Uterus (tissue), 4 donors: ENCODE results near the gene AADAT. TPM values are rescaled to one million over a fixed set of nuclear protein-coding genes. Genes with fewer than 3 reads are reported as not detected.
"Not testable (repeated sequence)": the region's sequence is repeated elsewhere in the genome, so short reads cannot be mapped to it uniquely, and the experiment has no call there.

Experiments used
- DNase-seq, 2 donors: peaks; one replicate each; pipeline ENCODE4 v3.0.0-alpha.2; 2019 to 2020
- H3K27ac ChIP-seq, 2 donors: fragments of 200-600 bp; sonication (generic); 1 replicate in 1 of 2; 2 replicates in 1 of 2; pipeline ENCODE4 v1.5.1; 2016 to 2018
- H3K27me3 ChIP-seq, 2 donors: fragments of 200-600 bp; sonication (generic); one replicate each; pipeline ENCODE4 v1.5.1; 2018 to 2019; ENCODE audit warnings: control low read depth in 1 of 2
- H3K36me3 ChIP-seq, 2 donors: fragments of 200-600 bp; sonication (generic); one replicate each; pipeline ENCODE4 v1.5.1; 2019; ENCODE audit warnings: control low read depth in 1 of 2
- H3K4me1 ChIP-seq, 2 donors: fragments of 200-600 bp; sonication (generic); one replicate each; pipeline ENCODE4 v1.5.1; 2018 to 2019; ENCODE audit warnings: control low read depth in 1 of 2
- H3K4me3 ChIP-seq, 2 donors: fragments of 200-600 bp; sonication (generic); 1 replicate in 1 of 2; 2 replicates in 1 of 2; pipeline ENCODE4 v1.5.1; 2018 to 2019; ENCODE audit warnings: mild to moderate bottlenecking in 1 of 2
- H3K9me3 ChIP-seq, 2 donors: fragments of 200-600 bp; sonication (generic); one replicate each; pipeline ENCODE4 v1.5.1; 2019; ENCODE audit warnings: control low read depth in 1 of 2
- CTCF ChIP-seq, 4 experiments: fragments of 200-600 bp in 2 of 4; fragments of 450-650 bp in 2 of 4; sonication (generic) in 2 of 4; IDR thresholded peaks; one replicate each; pipeline ENCODE4 v1.5.1; 2016 to 2019; ENCODE audit warnings: antibody characterized with exemption in 4 of 4, mild to moderate bottlenecking in 2 of 4, moderate library complexity in 1 of 4
- POLR2A ChIP-seq, 2 donors: fragments of 450-650 bp; IDR thresholded peaks; one replicate each; pipeline ENCODE4 v1.6.1; 2016; ENCODE audit warnings: antibody characterized with exemption in 2 of 2, mild to moderate bottlenecking in 1 of 2, moderate library complexity in 1 of 2
- intact Hi-C: fragments of 100-400 bp; cut with DNase I; formaldehyde crosslinking; loops from one replicate; pipeline ENCODE4 v1.15.1; 2023; ENCODE audit warnings: low total_unique reads
- total RNA-seq, 4 donors: library from RNA; depleted of rRNA in 3 of 4; stranded (reverse); fragments of >200 nt in 3 of 4; gene quantifications; one replicate each; pipeline versions ENCODE4 v1.1.0 to v1.2.4, GENCODE V29; 2014 to 2023
- donor health status: DM: yes; HTN: yes; CAD: no.

The AADAT gene
- total RNA-seq, 4 donors from 2014 or later, result 11.1 to 28.4 (median 17.6) TPM

- TF ChIP-seq CTCF (IDR thresholded peaks at IDR 0.05), result no peak
- no peak for TF ChIP-seq POLR2A (IDR thresholded peaks at IDR 0.05)
- H3K27me3 ChIP-seq, result no peaks in the 10 kb centered on the region
- H3K27ac ChIP-seq, result no peak overlapping the region
- no peaks in the 10 kb centered on the region for H3K9me3 ChIP-seq
- H3K4me3 ChIP-seq, result no peak overlapping the region
- no peak for DNase-seq
- H3K4me1 ChIP-seq, result no peaks in the 10 kb centered on the region
- H3K36me3 ChIP-seq, result no peaks in the 10 kb centered on the region
- intact Hi-C loops, result no loop called here
Measured at GRCh38 chr4:170111546-170111945, 21.8 kb upstream of the AADAT start.

- intact Hi-C loops, result no loop called here
- Histone ChIP-seq H3K36me3 (no peaks in the 10 kb centered on the region), H3K27me3 (no peaks in the 10 kb centered on the region), H3K4me3 (no peak overlapping the region), H3K27ac (no peak overlapping the region), H3K9me3 (no peaks in the 10 kb centered on the region), H3K4me1 (no peaks in the 10 kb centered on the region)
- no peak for DNase-seq
- TF ChIP-seq POLR2A (IDR thresholded peaks at IDR 0.05) (no peak), CTCF (IDR thresholded peaks at IDR 0.05) (no peak)
Measured at GRCh38 chr4:170111085-170111484, 21.3 kb upstream of the AADAT start.

- intact Hi-C loops, result no loop called here
- H3K27me3 ChIP-seq, result no peaks in the 10 kb centered on the region
- TF ChIP-seq POLR2A (IDR thresholded peaks at IDR 0.05), result no peak
- no peaks in the 10 kb centered on the region for H3K36me3 ChIP-seq
- H3K27ac ChIP-seq, result no peak overlapping the region
- no peak for DNase-seq
- no peak overlapping the region for H3K4me3 ChIP-seq
- no peaks in the 10 kb centered on the region for H3K9me3 ChIP-seq
- H3K4me1 ChIP-seq, result no peaks in the 10 kb centered on the region
Measured at GRCh38 chr4:170110285-170110672, 20.5 kb upstream of the AADAT start.

GRCh38 chr4:170109586-170110284 lies 20.0 kb upstream of the AADAT start:
- H3K36me3 ChIP-seq, result no peaks in the 10 kb centered on the region
- H3K9me3 ChIP-seq, result no peaks in the 10 kb centered on the region
- TF ChIP-seq POLR2A (IDR thresholded peaks at IDR 0.05) (no peak), CTCF (IDR thresholded peaks at IDR 0.05) (no peak)
- no peaks in the 10 kb centered on the region for H3K27me3 ChIP-seq
- intact Hi-C loops, result no loop called here
- no peaks in the 10 kb centered on the region for H3K4me1 ChIP-seq
- no peak for DNase-seq
- H3K4me3 ChIP-seq, result no peak overlapping the region
- no peak overlapping the region for H3K27ac ChIP-seq

GRCh38 chr4:170106900-170107299 lies 17.1 kb upstream of the AADAT start:
- H3K4me3 ChIP-seq, result no peak overlapping the region
- intact Hi-C loops, result no loop called here
- DNase-seq, result no peak
- no peaks in the 10 kb centered on the region for H3K4me1 ChIP-seq
- H3K27ac ChIP-seq, result no peak overlapping the region
- H3K27me3 ChIP-seq, result no peaks in the 10 kb centered on the region
- no peaks in the 10 kb centered on the region for H3K36me3 ChIP-seq
- H3K9me3 ChIP-seq, result no peaks in the 10 kb centered on the region
- TF ChIP-seq POLR2A (IDR thresholded peaks at IDR 0.05) (no peak), CTCF (IDR thresholded peaks at IDR 0.05) (no peak)

GRCh38 chr4:170102426-170102825 lies 12.7 kb upstream of the AADAT start:
- Histone ChIP-seq H3K36me3 (no peaks in the 10 kb centered on the region), H3K27me3 (no peaks in the 10 kb centered on the region), H3K4me1 (no peaks in the 10 kb centered on the region), H3K27ac (no peak overlapping the region), H3K9me3 (no peaks in the 10 kb centered on the region), H3K4me3 (no peak overlapping the region)
- no peak for DNase-seq
- TF ChIP-seq POLR2A (IDR thresholded peaks at IDR 0.05), result no peak
- TF ChIP-seq CTCF (IDR thresholded peaks at IDR 0.05), result no peak
- intact Hi-C loops, result no loop called here

GRCh38 chr4:170098171-170098570 lies 8.4 kb upstream of the AADAT start:
- H3K27me3 ChIP-seq, H3K27ac ChIP-seq, DNase-seq, H3K4me1 ChIP-seq, H3K36me3 ChIP-seq, H3K9me3 ChIP-seq, intact Hi-C loops, H3K4me3 ChIP-seq: not testable (repeated sequence)
